DOHH2 (cell line): Measurements from ENCODE around the gene AFAP1L1.

Experiments
- CTCF ChIP-seq: fragments of 200-600 bp; sonication (generic); IDR thresholded peaks from one replicate; pipeline ENCODE4 v1.5.1; 2014; ENCODE audit warnings: antibody characterized with exemption, mild to moderate bottlenecking, low read depth, low read length; ENCODE audit not compliant: poor library complexity, severe bottlenecking
- EZH2phosphoT487 ChIP-seq: fragments of 200-600 bp; sonication (generic); IDR thresholded peaks from 2 replicates; pipeline ENCODE4 v1.6.1; 2017; ENCODE audit warnings: borderline replicate concordance, mild to moderate bottlenecking, antibody characterized with exemption, low read length, moderate library complexity, mixed read lengths

GRCh38 chr5:149366169-149366729 lies 94.6 kb downstream of the AFAP1L1 start:
- TF ChIP-seq CTCF (no peak), EZH2phosphoT487 (no peak)
